ENCODE measurements around the gene FOXF2.

The FOXF2 gene

DNA sequence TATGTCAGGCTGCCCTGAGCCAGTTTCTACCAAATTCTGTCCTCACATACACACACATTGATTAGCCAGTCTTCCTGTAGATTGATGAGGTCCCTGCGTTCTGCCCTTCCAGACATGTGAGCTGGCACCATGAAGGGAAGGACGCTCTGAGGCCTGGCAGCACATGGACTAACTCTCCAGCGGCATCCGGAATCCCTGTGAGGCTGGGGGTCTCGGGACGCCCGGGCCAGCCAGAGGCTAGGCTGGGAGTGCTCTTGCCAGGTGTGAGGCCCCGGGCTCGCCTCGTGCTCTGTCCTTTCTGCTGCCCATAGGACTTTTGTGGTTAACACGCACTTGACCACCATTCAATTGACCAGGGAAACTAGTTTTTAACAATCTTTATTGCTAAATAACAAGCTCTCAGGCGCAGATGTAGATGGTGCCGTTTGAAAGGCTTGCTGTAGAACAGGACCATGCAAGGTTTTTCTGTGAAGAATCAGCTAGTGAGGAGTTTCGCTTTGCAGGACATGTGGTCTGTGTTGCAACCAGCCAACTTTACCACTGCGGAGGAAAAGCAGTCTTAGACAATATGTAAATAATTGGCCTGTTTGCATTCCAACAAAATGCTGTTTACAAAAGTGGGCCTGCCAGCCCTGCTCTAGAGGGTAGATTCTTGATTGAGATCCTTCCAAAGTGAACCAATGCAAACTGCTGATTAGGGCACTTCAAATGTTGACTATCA is 29.3 kb downstream of the FOXF2 start:
- TF ChIP-seq, protein P1, sequence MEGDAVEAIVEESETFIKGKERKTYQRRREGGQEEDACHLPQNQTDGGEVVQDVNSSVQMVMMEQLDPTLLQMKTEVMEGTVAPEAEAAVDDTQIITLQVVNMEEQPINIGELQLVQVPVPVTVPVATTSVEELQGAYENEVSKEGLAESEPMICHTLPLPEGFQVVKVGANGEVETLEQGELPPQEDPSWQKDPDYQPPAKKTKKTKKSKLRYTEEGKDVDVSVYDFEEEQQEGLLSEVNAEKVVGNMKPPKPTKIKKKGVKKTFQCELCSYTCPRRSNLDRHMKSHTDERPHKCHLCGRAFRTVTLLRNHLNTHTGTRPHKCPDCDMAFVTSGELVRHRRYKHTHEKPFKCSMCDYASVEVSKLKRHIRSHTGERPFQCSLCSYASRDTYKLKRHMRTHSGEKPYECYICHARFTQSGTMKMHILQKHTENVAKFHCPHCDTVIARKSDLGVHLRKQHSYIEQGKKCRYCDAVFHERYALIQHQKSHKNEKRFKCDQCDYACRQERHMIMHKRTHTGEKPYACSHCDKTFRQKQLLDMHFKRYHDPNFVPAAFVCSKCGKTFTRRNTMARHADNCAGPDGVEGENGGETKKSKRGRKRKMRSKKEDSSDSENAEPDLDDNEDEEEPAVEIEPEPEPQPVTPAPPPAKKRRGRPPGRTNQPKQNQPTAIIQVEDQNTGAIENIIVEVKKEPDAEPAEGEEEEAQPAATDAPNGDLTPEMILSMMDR (IDR thresholded peaks at IDR 0.05; ENCODE audit: control insufficient read depth, extremely low read depth, insufficient read depth), result no peak
- peak; percentile 7 for DNase-seq (ENCODE audit: low read depth)
- no peak overlapping the region for H3K4me3 ChIP-seq (ENCODE audit: low read depth, low read length)

DNA sequence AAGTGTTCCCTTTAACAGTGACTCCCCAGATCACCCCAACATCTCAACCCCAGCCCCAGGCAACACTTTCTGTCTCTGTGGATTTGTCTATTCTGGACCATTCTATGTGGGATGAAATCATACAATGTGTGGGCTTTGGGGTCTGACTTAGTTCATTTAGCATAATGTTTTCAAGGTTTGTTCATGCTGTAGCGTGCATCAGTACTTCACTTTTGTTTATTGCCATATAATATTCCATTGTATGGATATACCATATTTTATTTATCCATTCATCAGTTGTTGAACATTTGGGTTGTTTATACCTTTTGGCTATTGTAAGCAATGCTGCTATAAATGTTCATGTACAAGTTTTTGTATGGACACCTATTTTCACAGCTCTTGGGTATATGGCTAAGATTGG is 31.0 kb downstream of the FOXF2 start:
- H3K4me3 ChIP-seq (ENCODE audit: low read depth, low read length), result no peak overlapping the region
- TF ChIP-seq, protein P1 (IDR thresholded peaks at IDR 0.05; ENCODE audit: control insufficient read depth, extremely low read depth, insufficient read depth), result no peak
- no peak for DNase-seq (ENCODE audit: low read depth)

DNA sequence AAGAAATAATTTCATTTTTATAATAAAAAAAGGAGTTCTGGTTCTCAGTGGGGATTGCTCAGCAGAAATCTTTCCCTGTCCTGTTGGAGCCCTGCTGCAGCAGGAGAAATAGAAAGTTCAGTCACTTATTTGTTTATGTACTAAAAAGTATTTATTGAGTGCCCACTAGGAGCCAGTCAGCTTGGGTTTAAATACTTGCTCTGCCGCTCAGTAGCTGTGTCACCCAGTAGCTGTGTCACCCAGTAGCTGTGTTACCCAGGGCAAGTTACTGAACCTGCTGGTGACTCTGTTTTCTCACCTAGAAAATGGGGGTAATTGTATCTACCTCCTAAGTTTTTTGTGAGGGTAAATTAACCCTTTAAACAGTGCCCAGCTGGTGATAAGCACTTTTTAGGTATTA is 32.9 kb downstream of the FOXF2 start:
- no peak for DNase-seq (ENCODE audit: low read depth)
- H3K4me3 ChIP-seq (ENCODE audit: low read depth, low read length), result no peak overlapping the region
- TF ChIP-seq, protein P1 (IDR thresholded peaks at IDR 0.05; ENCODE audit: control insufficient read depth, extremely low read depth, insufficient read depth), result no peak

DNA sequence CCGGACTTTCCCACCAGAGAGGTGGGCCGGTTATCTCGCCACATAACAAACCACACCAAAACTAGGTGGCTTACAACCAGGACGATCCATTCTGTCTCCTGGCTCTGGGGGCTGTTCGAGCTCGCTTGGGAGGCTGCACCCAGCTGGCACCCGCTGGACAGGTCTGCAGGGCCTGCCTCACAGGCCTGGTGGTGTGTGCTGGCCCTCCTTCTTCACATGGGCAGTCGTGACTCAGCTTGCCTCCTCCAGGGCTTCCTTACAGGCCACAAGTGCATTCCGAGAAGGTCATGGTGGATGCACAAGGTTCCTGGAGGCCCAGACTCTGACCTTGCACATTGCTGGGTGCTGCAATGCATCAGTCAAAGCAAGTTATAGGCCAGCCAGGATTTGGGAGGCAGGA is 34.2 kb downstream of the FOXF2 start:
- TF ChIP-seq, protein P1 (IDR thresholded peaks at IDR 0.05; ENCODE audit: control insufficient read depth, extremely low read depth, insufficient read depth), result no peak
- no peak overlapping the region for H3K4me3 ChIP-seq (ENCODE audit: low read depth, low read length)
- DNase-seq (ENCODE audit: low read depth), result no peak

DNA sequence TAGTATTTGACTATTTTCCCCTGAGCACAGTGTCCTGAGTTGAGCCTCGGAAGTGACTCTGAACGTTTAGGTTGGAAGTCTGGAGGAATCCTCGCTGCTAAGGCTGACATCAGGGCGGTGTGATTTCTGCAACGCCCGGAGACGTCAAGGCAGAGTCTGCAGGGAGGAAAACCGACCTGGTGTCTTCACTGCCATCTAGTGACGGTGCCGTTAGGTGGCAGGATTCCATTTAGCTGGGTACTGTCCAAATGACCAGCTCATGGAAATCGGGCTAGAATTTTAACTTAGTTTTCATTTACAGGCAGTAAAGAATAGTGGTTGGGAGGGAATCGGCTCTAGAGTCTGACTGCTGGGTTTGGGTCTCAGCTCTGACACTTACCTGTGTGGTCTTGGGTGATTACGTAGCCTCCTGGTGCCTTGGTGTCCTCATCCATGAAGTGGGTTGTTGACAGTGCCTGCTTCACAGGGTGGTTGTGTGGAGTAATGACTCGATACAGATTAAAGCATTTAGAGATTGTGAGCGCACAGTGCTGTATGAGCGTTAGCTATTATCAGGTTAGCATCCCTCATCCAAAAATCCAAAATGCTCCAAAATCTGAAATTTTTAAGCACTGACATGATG is 35.0 kb downstream of the FOXF2 start:
- DNase-seq (ENCODE audit: low read depth), result peak; percentile 52
- TF ChIP-seq, protein P1 (IDR thresholded peaks at IDR 0.05; ENCODE audit: control insufficient read depth, extremely low read depth, insufficient read depth), result peak; percentile 84
- H3K4me3 ChIP-seq (ENCODE audit: low read depth, low read length), result no peak overlapping the region

DNA sequence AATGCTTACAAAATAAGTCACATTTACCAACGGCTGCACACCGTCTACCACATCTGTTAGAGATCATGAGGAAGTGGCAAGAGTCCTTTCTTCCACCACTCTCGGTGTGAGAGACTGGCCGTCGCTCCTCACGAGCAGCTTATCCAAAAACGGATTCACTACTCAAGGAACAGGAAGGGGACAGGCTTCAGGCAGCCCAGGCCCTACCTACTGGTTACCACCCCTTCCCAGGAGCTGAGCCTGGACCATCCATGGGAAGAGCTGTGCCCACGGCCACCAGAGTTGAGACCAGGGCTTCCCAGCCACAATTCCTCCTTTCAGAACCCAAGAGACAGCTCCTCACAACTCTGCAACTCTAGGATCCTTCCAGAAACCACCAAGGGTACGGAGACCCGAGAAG is 37.0 kb downstream of the FOXF2 start:
- DNase-seq (ENCODE audit: low read depth), result no peak
- no peak overlapping the region for H3K4me3 ChIP-seq (ENCODE audit: low read depth, low read length)
- TF ChIP-seq, protein P1 (IDR thresholded peaks at IDR 0.05; ENCODE audit: control insufficient read depth, extremely low read depth, insufficient read depth), result no peak
